Head of caudate nucleus (tissue), 42 donors: ENCODE results near the gene KRTAP4-5.
"Not testable (repeated sequence)": the region's sequence is repeated elsewhere in the genome, so short reads cannot be mapped to it uniquely, and the experiment has no call there.

Source experiments
- DNase-seq, 42 donors: peaks; one replicate each; pipeline versions ENCODE4 v3.0.0 to v3.0.0-alpha.2; 2020 to 2021; ENCODE audit warnings: mixed read lengths in 7 of 42
- intact Hi-C: fragments of 100-400 bp; cut with DNase I; formaldehyde crosslinking; loops from one replicate; pipeline ENCODE4 v1.15.0; 2022

Gene KRTAP4-5

DNA sequence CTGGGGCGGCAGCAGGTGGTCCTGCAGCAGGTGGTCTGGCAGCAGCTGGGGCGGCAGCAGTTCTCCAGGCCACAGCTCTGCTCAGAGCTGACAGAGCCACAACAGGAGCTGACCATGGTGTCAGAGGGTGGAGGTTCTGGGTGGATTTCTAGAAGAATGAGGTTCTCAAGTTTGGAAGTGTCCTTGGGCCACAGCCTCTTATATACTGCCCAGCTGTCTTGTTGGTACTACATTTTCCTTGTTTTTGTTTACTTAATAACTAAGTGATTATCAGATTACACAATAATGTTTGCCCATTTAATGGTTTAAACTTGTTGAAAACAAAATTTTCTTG lies at the start of gene KRTAP4-5:
KRTAP4-5 (minus strand) TSS at position 174 of the 334 bp plus-strand sequence; CDS start at position 116, 58 bp downstream.
- no peak for DNase-seq
- intact Hi-C loops = no loop called here

DNA sequence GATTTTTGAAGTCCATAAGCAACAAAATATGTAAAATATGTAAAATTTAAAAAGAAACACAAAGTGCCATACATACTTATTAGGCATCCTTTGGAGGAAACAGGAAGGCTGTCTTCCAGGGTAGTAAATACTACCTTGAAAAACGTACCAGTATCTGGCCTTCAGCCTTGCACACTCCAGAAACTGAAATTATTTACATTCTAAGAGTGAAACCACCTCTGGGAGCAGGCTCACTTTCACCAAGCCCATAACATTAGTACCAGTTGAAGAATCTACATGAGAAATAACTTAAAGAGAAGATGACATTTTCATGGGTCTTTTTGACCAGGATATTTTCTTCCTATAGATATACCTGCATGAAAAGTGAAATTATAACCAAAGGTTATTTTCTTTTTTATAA lies 46.4 kb upstream of the KRTAP4-5 start:
- DNase-seq = no peak
- intact Hi-C loops = no loop called here

DNA sequence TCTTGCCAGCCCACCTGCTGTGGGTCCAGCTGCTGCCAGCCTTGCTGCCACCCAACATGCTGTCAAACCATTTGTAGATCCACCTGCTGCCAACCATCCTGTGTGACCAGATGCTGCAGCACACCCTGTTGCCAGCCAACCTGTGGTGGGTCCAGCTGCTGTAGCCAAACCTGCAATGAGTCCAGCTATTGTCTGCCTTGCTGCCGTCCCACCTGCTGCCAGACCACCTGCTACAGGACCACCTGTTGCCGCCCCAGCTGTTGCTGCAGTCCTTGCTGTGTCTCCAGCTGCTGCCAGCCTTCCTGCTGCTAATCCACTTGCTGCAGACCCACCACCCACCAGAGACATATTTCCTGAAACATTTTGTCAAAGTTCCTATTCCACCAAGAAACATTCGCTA lies 40.7 kb upstream of the KRTAP4-5 start:
- DNase-seq = no peak
- intact Hi-C loops = no loop called here

DNA sequence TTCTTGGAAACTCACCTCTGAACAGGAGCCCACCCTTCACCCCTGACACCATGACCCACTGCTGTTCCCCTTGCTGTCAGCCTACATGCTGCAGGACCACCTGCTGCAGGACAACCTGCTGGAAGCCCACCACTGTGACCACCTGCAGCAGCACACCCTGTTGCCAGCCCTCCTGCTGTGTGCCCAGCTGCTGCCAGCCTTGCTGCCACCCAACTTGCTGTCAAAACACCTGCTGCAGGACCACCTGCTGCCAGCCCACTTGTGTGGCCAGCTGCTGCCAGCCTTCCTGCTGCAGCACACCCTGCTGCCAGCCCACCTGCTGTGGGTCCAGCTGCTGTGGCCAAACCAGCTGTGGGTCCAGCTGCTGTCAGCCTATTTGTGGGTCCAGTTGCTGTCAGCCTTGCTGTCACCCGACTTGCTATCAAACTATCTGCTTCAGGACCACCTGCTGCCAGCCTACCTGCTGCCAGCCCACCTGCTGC lies 40.3 kb upstream of the KRTAP4-5 start, which contains the start of gene KRTAP9-1:
KRTAP9-1 (plus strand) TSS at position 51 of the 482 bp plus-strand sequence; CDS start at position 51, 0 bp downstream.
- intact Hi-C loops, DNase-seq: not testable (repeated sequence)

DNA sequence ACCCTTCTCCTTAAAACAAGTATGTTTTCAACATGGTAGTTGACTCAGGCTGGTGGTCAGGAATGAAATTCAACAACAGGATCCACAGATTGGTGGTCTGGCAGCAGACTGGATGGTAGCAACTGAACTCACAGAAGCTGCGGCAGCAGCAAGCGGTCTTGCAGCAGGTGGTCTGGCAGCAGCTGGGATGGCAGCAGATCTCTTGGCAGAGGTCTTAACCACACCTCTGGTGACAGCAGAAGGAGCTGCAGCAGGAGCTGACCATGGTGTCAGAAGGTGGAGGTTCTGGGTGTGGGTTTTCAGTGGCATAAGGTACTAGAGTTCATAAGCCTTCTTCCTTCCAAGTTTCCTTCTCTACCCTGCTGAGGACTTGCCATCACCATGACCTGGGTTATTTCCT lies 37.2 kb upstream of the KRTAP4-5 start:
- DNase-seq = no peak
- intact Hi-C loops = no loop called here

DNA sequence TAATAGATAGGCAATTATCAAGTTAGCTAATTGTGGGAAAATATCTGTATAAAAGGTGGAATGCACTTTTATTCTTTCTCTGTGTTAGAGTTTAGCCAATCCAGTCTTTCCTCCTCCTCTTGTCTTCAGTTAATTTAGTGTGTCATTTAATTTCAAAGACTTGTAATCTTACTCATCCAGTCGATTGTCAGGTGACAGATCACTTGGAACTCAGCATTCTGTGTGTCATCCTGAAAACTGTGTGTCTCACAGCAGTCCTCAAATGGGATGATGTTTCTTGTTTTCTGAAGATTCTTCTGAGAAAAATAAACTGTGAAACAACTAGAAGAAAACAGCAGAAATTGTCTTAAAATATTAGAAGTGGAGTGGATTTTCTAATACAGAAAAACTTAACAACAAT lies 35.4 kb upstream of the KRTAP4-5 start:
- DNase-seq = no peak
- intact Hi-C loops = no loop called here

DNA sequence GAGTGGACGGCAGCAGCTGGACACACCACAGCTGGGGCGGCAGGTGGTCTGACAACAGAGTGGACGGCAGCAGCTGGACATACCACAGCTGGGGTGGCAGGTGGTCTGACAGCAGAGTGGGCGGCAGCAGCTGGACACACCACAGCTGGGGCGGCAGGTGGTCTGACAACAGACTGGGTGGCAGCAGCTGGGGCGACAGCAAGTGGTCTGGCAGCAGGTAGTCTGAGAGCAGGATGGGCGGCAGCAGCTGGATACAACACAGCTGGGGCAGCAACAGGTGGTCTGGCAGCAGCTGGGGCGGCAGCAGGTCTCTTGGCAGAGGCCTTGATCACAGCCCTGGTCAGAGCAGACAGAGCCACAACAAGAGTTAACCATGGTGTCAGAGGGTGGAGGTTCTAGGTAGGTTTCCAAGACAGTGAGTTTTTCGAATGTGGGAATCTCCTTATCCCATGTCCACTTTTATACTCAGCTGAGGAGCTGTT lies 34.9 kb upstream of the KRTAP4-5 start, which contains the start of gene KRTAP4-1:
KRTAP4-1 (minus strand) TSS at position 432 of the 482 bp plus-strand sequence; CDS start at position 375, 57 bp downstream.
- no peak for DNase-seq
- intact Hi-C loops = no loop called here

DNA sequence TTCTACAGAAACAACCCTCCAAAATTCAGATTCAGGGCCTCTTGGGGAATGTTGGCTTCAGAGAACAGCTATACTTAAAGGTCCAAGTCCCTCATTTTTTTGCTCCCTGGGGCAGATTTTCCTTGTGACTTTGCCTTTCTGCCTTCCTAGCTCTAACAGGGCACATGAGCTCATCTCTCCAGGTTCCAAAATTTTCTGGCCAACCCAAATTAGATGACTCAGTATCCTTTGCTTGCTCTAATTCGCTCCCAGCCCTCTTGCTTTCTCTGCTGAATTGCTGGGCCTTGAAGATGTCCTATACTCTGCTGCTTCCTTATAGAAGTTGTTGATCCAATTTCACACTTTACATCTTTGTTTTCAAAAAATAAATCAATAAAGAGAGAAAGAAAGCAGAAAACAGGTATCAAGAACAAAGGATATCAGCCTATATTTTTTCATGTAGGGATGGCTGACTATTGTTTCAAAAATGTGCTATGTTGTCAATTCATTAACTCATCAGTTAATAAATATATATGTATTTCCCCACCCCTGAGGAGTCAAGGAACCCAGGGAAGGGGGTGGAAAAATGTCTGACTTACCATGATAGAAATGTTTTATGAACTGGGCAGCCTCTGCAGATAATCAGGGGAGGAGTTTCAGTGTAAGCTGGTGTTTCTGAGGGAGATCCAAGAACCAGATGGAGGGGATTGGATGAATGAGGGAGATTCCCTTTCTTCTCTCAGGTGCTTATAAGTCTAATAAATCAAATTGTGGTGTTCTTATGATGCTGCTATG lies 29.4 kb upstream of the KRTAP4-5 start:
- no peak for DNase-seq
- intact Hi-C loops = no loop called here

DNA sequence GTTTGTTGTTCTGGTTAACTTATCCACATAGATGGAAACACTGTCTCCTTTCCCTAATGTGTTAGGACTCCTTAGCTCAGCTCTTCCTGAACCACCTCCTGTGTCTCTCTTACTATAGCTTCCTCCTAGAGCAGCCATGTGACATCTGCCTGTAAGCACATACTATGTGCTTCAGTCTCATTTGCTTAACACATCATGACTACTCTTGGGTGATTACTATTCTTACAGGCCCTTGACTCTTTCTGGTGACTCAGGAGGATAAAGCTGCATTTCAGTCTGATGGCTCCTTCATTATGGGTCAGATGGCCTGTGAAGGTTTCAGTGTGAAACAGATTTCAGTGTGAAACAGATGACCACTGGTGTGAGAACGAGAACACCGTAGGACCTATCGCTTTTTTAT lies 28.7 kb upstream of the KRTAP4-5 start:
- intact Hi-C loops = no loop called here

DNA sequence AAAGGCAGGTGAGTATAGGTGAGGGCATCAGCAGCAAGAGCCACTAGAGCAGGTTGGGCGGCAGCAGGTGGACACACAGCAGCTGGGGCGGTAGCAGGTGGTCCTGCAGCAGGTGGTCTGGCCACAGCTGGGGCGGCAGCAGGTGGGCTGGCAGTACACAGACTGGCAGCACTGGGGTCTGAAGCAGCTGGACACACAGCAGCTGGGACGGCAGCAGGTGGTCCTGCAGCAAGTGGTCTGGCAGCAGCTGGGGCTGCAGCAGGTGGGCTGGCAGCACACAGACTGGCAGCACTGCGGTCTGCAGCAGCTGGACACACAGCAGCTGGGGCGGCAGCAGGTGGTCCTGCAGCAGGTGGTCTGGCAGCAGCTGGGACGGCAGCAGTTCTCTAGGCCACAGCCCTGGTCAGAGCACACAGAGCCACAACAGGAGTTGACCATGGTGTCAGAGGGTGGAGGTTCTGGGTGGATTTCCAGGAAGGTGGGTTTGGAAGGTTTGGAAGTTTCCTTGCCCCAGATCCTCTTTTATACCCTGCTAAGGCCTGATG lies 28.2 kb upstream of the KRTAP4-5 start, which contains the start of gene KRTAP4-2:
KRTAP4-2 (minus strand) TSS at position 495 of the 545 bp plus-strand sequence; CDS start at position 438, 57 bp downstream.
- intact Hi-C loops = no loop called here
- DNase-seq = no peak

More for the DNA sequence above, 28.7 kb upstream of the KRTAP4-5 start:
- DNase-seq = no peak

DNA sequence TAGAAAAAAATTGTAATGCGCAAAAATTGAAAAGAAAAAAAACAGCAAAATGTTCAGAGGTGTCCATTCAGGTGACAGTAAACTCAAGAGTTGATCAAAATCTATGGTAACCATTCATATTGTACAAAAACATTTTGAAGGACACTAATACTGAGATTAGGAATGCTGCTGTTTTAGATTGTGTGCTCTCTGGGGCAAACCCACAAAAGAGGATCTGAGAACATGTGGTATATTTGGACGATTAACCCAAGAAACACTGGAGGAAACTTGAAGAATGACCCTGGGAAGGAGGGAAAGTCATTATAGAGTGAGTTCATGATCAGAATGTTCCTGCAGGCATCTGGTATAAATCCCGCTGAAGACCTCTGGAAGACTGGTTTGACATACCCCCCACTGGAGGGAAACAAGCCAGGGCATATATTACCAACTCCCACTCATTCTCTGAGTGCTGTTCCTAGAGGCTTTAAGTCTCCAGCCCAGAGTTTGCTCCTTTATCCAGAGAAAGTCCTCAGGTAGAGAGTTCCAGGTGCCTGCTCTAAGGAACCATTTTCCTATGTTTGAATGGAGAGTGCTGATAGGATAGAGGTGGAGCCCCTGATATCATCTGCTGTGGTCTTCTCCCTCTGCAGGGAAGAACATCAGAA lies 27.2 kb upstream of the KRTAP4-5 start:
- DNase-seq = no peak
- intact Hi-C loops = no loop called here

DNA sequence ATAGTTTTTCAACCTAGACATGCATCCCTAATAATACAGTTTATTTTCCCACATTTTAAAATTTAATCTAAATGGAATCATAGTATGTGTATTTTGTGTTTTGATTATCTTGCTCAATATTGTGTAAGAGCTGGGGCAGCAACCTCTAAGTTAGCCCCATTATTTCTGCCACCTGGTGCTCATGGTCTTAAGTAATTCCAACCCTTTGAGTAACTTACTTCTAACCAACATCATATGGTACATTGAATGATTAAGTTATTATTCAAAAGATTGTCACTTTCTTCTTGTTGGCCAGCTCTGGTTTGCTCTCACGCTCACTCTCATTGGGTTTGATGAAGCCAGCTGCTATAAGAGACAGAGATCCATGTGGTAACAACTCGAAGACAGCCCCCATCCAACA lies 22.3 kb upstream of the KRTAP4-5 start:
- intact Hi-C loops = no loop called here
- DNase-seq = no peak

DNA sequence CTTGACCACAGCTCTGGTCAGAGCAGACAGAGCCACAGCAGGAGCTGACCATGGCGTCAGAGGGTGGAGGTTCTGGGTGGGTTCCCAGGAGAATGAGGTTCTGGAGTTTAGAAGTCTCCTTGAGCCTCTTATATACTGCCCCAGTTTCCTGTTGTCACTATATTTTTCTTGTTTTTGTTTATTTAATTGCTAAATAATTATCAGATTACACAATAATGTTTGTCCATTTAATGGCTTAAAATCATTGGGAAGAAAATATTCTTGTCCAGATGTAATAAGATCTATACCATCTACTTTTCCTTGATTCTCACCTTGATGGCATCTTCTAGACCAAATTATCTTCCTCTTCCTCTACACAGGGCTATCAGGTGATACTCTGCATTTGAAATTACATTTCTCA lies 18.5 kb upstream of the KRTAP4-5 start, which contains the start of gene KRTAP4-3:
KRTAP4-3 (minus strand) TSS at position 101 of the 400 bp plus-strand sequence; CDS start at position 52, 49 bp downstream.
- intact Hi-C loops = no loop called here
- DNase-seq = no peak

DNA sequence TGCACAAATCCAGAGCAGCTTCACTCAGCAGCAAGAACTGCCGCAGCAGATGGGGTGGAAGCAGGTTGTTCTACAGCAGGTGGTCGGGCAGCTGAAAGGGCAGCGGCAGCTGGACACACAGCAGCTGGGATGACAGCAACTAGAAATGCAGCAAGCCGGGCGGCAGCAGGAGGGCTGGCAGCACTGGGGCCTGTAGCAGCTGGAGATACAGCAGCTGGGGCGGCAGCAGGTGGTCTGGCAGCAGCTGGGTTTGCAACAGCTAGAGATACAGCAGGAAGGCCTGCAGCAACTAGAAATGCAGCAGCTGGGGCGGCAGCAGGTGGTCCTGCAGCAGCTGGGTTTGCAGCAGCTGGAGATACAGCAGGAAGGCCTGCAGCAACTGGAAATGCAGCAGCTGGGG lies 17.9 kb upstream of the KRTAP4-5 start:
- no peak for DNase-seq
- intact Hi-C loops = no loop called here

DNA sequence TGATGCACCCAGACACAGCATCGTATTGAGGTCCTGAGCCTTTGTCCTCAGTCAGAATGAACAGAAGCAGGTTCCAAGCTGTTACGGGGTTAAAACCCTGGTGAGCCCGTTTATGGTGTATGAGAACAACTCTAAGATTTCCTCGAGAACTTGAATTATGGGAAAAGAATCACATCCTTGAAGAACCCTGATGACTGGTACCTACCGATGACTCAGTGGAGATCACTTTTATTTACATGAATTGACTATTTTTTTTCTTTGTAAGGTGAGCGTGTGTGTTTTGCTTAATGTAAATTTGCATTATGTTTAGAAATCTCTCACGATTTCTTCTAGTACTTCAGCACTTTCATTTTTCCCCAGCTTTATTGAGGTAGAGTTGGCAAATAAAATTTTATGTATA lies 14.2 kb upstream of the KRTAP4-5 start:
- intact Hi-C loops = no loop called here
- DNase-seq = no peak

DNA sequence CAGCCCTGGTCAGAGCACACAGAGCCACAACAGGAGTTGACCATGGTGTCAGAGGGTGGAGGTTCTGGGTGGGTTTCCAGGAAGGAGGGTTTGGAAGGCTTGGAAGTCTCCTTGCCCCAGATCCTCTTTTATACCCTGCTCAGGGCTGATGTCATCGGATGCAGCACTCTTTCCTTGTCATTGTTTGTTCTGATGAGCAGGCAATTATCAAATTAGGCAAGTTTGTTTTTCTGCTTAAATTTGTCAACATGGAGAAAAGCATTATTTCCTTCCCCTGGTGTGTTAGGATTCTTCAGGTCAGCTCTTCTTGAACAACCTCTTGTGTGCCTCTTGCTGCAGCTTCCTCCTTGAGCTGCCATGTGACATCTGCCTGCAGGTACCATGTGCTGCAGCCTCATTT lies 11.0 kb upstream of the KRTAP4-5 start, which contains the start of gene KRTAP4-4:
KRTAP4-4 (minus strand) TSS at position 101 of the 400 bp plus-strand sequence; CDS start at position 44, 57 bp downstream.
- intact Hi-C loops = no loop called here
- DNase-seq = no peak

DNA sequence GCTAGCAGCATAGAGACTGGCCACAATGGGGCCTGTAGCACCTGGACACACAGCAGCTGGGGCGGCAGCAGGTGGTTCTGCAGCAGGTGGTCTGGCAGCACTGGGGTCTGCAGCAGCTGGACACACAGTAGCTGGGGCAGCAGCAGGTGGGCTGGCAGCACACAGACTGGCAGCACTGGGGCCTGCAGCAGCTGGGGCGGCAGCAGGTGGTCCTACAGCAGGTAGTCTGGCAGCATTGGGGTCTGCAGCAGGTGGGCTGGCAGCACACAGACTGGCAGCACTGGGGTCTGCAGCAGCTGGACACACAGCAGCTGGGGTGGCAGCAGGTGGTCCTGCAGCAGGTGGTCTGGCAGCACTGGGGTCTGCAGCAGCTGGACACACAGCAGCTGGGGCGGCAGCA lies 10.6 kb upstream of the KRTAP4-5 start:
- intact Hi-C loops = not testable (repeated sequence)

DNA sequence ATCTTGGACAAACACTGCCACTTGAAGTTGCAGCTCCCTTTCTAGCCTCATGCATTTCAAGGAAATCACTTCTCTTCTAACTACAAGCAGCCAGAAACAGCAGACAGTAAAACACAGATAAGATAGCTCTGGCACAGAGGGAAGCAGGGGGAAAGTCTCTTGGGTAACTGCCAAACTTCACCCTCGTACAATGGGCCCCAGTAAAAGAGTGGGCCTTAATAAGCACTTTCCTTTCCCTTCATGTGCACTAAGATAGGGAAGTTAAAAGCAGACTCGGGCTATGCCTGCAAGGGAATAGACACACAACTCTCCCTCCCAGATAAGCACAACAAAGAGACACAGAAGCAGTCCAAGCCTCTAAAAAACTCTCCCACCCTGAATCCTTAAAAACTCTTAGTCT lies 4.2 kb upstream of the KRTAP4-5 start:
- intact Hi-C loops = no loop called here
- DNase-seq = peak in 7 of 42 donors; percentile 1 to 16 (median 9)

More for the DNA sequence above, 10.6 kb upstream of the KRTAP4-5 start:
- not testable (repeated sequence) for DNase-seq

DNA sequence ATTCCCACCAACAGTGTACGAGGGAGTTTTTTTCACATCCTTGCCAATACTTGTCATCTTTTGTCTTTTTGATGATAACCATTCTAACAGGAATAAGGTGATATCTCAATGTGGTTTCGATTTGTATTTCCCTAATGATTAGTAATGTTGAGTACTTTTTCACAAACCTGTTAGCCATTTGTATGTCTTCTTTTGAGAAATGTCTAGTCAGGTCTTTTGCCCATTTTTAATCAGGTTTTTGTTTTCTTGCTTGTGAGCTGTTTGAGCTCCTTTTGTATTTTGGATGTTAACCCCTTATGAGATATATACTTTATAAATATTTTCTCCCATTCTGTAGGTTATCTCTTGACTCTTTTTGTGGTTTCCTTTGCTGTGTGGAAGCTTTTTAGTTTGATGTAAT lies 1.9 kb upstream of the KRTAP4-5 start:
- intact Hi-C loops = no loop called here
- DNase-seq = no peak

DNA sequence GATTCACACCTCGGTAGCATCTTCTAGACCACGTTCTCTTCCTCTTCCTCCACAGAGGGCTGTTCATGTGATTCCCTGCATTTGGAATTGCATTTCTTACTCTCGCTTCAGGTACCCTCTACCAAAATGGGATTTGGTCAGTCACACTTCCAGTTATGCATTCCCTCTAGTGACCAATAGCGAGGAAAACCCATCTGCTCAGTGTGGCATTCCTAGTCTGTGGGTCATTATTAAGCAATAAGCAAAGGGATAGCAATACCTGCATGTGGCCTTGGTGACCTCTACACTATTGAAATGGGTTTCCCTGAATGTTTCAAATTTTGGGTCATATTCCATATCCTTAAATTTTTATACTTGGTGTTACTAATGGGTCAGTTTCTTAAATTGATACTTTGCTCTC lies 401 bp upstream of the KRTAP4-5 start:
- intact Hi-C loops = no loop called here
- no peak for DNase-seq
